ENCODE results near the gene CDK4.
"Not testable (repeated sequence)": the region's sequence is repeated elsewhere in the genome, so short reads cannot be mapped to it uniquely, and the experiment has no call there.

Gene CDK4

GRCh38 chr12:57777367-57777766 is 25.3 kb upstream of the CDK4 start:
- Mint-ChIP-seq H3K27me3 (no peaks in the 10 kb centered on the region), H3K36me3 (peaks cover 2% of the 10 kb centered on the region), H3K4me3 (no peak overlapping the region), H3K9me3 (ENCODE audit: low read depth) (no peaks in the 10 kb centered on the region), H3K4me1 (ENCODE audit: low read depth) (peaks cover 29% of the 10 kb centered on the region), H3K27ac (no peak overlapping the region)

DNA sequence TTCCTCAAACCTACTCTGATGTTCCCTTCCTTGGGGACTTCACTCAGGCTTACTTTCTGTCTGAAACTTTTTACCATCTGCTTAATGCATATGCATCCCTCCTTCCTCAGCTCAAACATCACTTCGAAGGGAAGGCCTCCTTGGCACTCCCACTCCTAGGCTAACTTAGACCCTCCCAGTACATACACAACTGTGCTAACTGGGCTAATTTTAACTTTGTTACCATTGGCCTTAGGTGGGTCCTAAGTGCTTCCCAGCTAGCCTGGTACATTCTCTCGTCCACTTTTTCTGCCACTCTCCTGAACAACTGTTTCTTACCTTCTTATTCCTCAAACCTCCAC is 24.1 kb upstream of the CDK4 start:
- Mint-ChIP-seq H3K4me3 (no peak overlapping the region), H3K27ac (no peak overlapping the region), H3K27me3 (no peaks in the 10 kb centered on the region), H3K36me3 (peaks cover 2% of the 10 kb centered on the region), H3K4me1 (ENCODE audit: low read depth) (peaks cover 23% of the 10 kb centered on the region), H3K9me3 (ENCODE audit: low read depth) (no peaks in the 10 kb centered on the region)

- Mint-ChIP-seq H3K9me3 (ENCODE audit: low read depth) (no peaks in the 10 kb centered on the region), H3K36me3 (peaks cover 2% of the 10 kb centered on the region), H3K4me3 (no peak overlapping the region), H3K27ac (no peak overlapping the region), H3K4me1 (ENCODE audit: low read depth) (peaks cover 21% of the 10 kb centered on the region), H3K27me3 (no peaks in the 10 kb centered on the region)
Measured at GRCh38 chr12:57775563-57776246, 23.6 kb upstream of the CDK4 start.

- Mint-ChIP-seq H3K9me3 (ENCODE audit: low read depth) (no peaks in the 10 kb centered on the region), H3K36me3 (peaks cover 6% of the 10 kb centered on the region), H3K27me3 (no peaks in the 10 kb centered on the region), H3K4me1 (ENCODE audit: low read depth) (peaks cover 20% of the 10 kb centered on the region), H3K4me3 (no peak overlapping the region), H3K27ac (no peak overlapping the region)
Measured at GRCh38 chr12:57775044-57775443, 22.9 kb upstream of the CDK4 start.

DNA sequence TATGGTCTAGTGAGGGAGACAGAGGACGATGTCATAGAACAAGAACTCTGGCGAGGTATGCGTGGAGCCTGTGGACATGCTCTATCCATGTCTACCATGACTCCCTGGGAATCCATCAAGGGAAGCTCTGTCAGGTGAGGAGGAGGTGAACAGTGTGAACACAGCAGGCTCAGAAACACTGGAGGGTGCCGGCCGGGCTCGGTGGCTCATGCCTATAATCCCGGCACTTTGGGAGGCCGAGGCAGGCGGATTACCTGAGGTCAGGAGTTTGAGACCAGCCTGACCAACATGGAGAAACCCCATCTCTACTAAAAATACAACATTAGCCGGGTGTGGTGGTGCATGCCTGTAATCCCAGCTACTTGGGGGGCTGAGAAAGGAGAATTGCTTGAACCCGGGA is 22.5 kb upstream of the CDK4 start:
- not testable (repeated sequence) for H3K36me3 Mint-ChIP-seq; H3K4me3 Mint-ChIP-seq; H3K9me3 Mint-ChIP-seq (ENCODE audit: low read depth); H3K27ac Mint-ChIP-seq; H3K27me3 Mint-ChIP-seq
- peaks cover 21% of the 10 kb centered on the region for H3K4me1 Mint-ChIP-seq (ENCODE audit: low read depth)

DNA sequence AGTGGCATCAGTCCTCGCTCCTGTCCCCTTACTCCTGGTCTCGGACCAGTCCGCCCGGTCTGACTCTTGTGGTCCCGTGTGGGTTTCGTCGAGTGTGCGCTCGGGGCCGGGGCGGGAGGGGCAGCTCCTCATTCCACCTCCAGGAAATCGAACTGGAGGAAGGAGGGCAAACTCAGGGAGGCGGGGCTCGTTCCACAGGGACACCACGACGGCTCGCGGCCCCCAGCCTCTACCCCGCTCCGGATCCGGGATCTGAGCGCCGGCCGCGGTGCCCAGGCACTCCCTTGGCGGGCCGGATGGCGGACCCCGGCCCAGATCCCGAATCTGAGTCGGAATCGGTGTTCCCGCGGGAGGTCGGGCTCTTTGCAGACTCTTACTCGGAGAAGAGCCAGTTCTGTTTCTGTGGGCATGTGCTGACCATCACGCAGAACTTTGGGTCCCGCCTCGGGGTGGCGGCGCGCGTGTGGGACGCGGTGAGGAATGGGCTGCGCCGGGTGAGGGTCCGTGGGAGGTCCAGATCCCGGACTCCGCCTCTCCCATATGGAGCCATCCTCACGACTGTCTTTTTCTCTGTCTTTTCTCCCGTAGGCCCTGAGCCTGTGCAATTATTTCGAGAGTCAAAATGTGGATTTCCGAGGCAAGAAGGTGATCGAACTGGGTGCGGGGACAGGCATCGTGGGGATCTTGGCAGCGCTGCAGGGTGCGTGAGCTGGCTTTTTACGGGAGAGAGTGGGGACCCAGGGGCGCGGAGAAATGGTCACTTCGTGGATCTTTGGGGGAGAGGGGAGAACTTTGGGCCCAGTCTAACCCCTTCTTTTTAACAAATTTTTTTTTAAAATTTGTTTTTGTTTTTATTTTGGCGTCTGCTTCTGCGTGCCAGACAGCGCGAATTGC is 20.6 kb upstream of the CDK4 start, which contains the start of gene EEF1AKMT3:
TSS of gene EEF1AKMT3 (plus strand) at position 186 of the 894 bp plus-strand sequence. CDS start at position 297, 111 bp downstream.
- H3K27ac Mint-ChIP-seq: peak within 1 kb of the TSS; percentile 100

DNA sequence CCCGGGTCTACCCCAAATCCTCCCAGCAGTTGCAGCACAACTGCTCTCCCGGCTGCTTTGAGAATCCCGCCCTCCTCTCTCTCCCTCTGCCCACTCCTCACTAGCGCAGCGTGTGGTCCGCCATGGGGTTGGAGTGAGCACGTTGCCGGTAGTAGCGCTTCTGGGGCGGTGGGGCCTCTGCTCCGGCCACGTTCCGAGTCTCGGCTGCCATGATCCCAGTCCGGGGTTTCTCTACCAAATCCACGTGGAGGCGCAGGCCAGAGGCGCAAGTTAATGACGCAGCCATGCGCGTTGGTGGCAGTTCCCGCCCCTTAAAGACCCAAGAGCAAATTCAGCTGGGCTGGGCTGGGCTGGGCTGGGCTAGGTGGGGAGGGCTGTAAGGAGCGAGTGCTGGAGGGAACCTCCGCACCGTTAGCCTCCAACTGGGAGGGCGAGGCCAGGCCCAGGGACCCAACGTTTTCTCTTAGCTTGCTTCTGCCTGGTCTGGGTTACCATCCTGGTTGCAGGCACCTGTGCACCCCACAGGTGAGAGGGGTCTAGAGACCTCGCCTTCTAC is 19.8 kb upstream of the CDK4 start, which contains the start of gene METTL1:
TSS of gene METTL1 (minus strand) at position 233 of the 556 bp plus-strand sequence. CDS start at position 211, 22 bp downstream.
- peaks cover 21% of the 10 kb centered on the region for H3K4me1 Mint-ChIP-seq (ENCODE audit: low read depth)
- peak within 1 kb of the TSS; percentile 99 for H3K4me3 Mint-ChIP-seq
- H3K27ac Mint-ChIP-seq: peak within 1 kb of the TSS; percentile 100
- H3K9me3 Mint-ChIP-seq (ENCODE audit: low read depth): no peaks in the 10 kb centered on the region
- H3K27me3 Mint-ChIP-seq: no peaks in the 10 kb centered on the region
- peaks cover 7% of the 10 kb centered on the region for H3K36me3 Mint-ChIP-seq

More for the DNA sequence above, 20.6 kb upstream of the CDK4 start, which contains the start of gene EEF1AKMT3:
- peaks cover 7% of the 10 kb centered on the region for H3K36me3 Mint-ChIP-seq
- H3K4me1 Mint-ChIP-seq (ENCODE audit: low read depth): peaks cover 20% of the 10 kb centered on the region
- no peaks in the 10 kb centered on the region for H3K9me3 Mint-ChIP-seq (ENCODE audit: low read depth)
- H3K27me3 Mint-ChIP-seq: no peaks in the 10 kb centered on the region
- H3K4me3 Mint-ChIP-seq: peak within 1 kb of the TSS; percentile 99

GRCh38 chr12:57771236-57771872 is 19.2 kb upstream of the CDK4 start:
- Mint-ChIP-seq H3K36me3 (peaks cover 7% of the 10 kb centered on the region), H3K4me3 (peak overlapping the region; percentile 99), H3K4me1 (ENCODE audit: low read depth) (peaks cover 27% of the 10 kb centered on the region), H3K27me3 (no peaks in the 10 kb centered on the region), H3K9me3 (ENCODE audit: low read depth) (no peaks in the 10 kb centered on the region), H3K27ac (peak overlapping the region; percentile 100)

- peaks cover 30% of the 10 kb centered on the region for H3K4me1 Mint-ChIP-seq (ENCODE audit: low read depth)
- no peaks in the 10 kb centered on the region for H3K27me3 Mint-ChIP-seq
- peaks cover 7% of the 10 kb centered on the region for H3K36me3 Mint-ChIP-seq
- H3K4me3 Mint-ChIP-seq: peak overlapping the region; percentile 99
- peak overlapping the region; percentile 58 for H3K27ac Mint-ChIP-seq
- H3K9me3 Mint-ChIP-seq (ENCODE audit: low read depth): no peaks in the 10 kb centered on the region
Measured at GRCh38 chr12:57770734-57771133, 18.6 kb upstream of the CDK4 start.

DNA sequence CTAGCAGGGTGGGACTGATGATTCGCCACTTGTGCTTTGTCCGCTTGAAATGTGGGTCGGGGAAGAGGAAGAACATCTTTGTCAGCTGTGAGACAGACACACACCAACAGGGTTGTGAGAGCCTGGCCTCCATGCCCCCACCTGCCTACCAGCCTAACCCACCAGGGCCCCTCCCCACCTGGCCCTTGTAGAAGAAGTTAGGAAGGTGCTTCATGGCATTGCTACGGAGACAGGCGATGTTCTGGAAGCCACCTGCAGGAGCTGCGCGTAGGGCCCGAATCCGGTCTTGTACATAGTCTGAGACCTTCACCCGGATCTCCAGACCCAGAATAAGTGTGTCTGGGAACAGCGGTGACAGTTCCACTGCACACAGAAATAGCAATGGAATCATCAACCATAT is 17.5 kb upstream of the CDK4 start:
- Mint-ChIP-seq H3K36me3 (peaks cover 7% of the 10 kb centered on the region), H3K27me3 (no peaks in the 10 kb centered on the region), H3K9me3 (ENCODE audit: low read depth) (no peaks in the 10 kb centered on the region), H3K4me1 (ENCODE audit: low read depth) (peaks cover 36% of the 10 kb centered on the region), H3K4me3 (peak overlapping the region; percentile 99), H3K27ac (peak overlapping the region; percentile 72)

DNA sequence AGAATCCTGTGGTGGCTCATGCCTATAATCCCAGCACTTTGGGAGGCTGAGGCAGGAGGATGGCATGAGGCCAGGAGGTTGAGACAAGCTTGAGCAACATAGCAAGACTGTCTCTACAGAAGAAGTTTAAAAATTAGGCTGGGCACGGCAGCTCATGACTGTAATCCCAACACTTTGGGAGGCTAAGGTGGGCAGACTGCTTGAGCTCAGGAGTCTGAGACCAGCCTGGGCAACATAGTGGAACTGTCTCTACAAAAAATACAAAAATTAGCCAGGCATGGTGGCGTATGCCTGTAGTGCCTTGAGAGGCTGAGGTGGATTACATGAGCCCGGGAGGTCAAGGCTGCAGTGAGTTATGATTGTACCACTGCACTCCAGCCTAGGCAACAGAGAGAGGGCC is 15.8 kb upstream of the CDK4 start:
- no peak overlapping the region for H3K4me3 Mint-ChIP-seq
- H3K36me3 Mint-ChIP-seq: peaks cover 13% of the 10 kb centered on the region
- peaks cover 46% of the 10 kb centered on the region for H3K4me1 Mint-ChIP-seq (ENCODE audit: low read depth)
- no peaks in the 10 kb centered on the region for H3K9me3 Mint-ChIP-seq (ENCODE audit: low read depth)
- H3K27me3 Mint-ChIP-seq: no peaks in the 10 kb centered on the region
- no peak overlapping the region for H3K27ac Mint-ChIP-seq

- Mint-ChIP-seq H3K9me3 (ENCODE audit: low read depth) (no peaks in the 10 kb centered on the region), H3K27me3 (no peaks in the 10 kb centered on the region), H3K27ac (no peak overlapping the region), H3K4me3 (peak overlapping the region; percentile 91), H3K36me3 (peaks cover 13% of the 10 kb centered on the region), H3K4me1 (ENCODE audit: low read depth) (peaks cover 44% of the 10 kb centered on the region)
Measured at GRCh38 chr12:57767305-57767698, 15.2 kb upstream of the CDK4 start.

DNA sequence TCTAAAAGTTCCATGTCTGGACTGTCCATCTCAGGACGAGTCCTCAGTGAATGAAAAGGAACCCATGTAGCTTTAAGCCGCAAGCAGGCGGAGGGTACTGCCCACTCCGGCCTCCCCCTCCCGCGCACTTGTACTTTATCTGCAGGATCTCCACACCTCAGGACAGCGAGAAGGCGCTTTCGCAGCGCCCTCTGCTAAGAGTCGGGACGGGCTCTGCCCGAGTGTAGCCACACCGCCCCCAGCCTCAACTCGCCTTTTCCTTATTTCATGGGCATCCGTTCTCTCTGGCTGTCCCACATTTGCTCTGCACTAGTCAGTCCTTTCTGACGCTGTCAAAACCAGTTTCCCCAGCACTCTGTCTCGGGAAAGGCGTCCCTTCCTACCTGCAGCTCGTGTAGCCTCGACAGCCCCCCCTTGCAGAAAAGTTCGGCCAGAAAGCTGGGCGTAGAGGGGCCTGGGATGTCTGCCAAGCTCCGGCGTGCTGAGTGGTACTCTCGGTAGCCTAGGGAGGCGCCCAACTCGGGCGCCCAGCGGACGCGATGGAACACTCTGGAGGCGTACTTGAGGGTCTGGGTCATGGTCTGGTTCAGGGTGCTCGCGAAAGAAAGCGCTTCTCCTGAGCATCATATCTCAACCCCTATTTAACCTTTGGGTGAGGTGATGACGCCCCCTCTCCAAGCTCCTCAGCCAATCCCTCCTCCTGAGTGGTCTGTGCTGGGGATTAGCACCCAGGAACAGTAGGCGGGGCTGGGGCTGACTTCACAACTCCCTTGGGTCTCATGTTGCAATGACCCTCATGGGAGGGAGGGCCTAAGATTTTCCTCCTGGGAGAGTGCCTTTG is 14.6 kb upstream of the CDK4 start, which contains the start of gene CYP27B1:
TSS of gene CYP27B1 (minus strand) at position 615 of the 841 bp plus-strand sequence. CDS start at position 578, 37 bp downstream.
- H3K27ac Mint-ChIP-seq: peak within 1 kb of the TSS; percentile 72
- no peaks in the 10 kb centered on the region for H3K27me3 Mint-ChIP-seq
- peak within 1 kb of the TSS; percentile 91 for H3K4me3 Mint-ChIP-seq
- peaks cover 42% of the 10 kb centered on the region for H3K4me1 Mint-ChIP-seq (ENCODE audit: low read depth)
- H3K9me3 Mint-ChIP-seq (ENCODE audit: low read depth): no peaks in the 10 kb centered on the region
- H3K36me3 Mint-ChIP-seq: peaks cover 13% of the 10 kb centered on the region

Measured in activated naive CD8-positive, alpha-beta T cell (primary cell).